CD4-positive, CD25-positive, alpha-beta regulatory T cell (primary cell): ENCODE data around the gene ALK. TPM values are rescaled to one million over a fixed set of nuclear protein-coding genes. Genes with fewer than 3 reads are reported as not detected.

ENCODE experiments used
- ATAC-seq, 2 donors: fragments of 150-1000 bp; cut with Tn5 transposase; one replicate each; pipeline ENCODE4 v1.10.0; 2021; ENCODE audit warnings: low read depth in 2 of 2, moderate number of reproducible peaks in 2 of 2, moderate library complexity in 1 of 2
- DNase-seq, 3 donors: peaks; one replicate each; pipeline versions ENCODE4 v3.0.0 to v3.0.0-alpha.2; 2012 to 2022; ENCODE audit warnings: mixed read lengths in 1 of 3
- H3K27ac ChIP-seq: one replicate; pipeline ENCODE4 v1.7.0; 2013; ENCODE audit warnings: mild to moderate bottlenecking, low read length; ENCODE audit not compliant: insufficient read depth, poor library complexity, severe bottlenecking
- H3K27me3 ChIP-seq: one replicate; pipeline ENCODE4 v1.7.0; 2013; ENCODE audit warnings: low read length; ENCODE audit not compliant: control insufficient read depth, insufficient read depth
- H3K36me3 ChIP-seq: one replicate; pipeline ENCODE4 v1.7.0; 2013; ENCODE audit warnings: mild to moderate bottlenecking, low read length, moderate library complexity; ENCODE audit not compliant: control insufficient read depth, insufficient read depth
- H3K4me1 ChIP-seq: 2 replicates; pipeline ENCODE4 v1.7.0; 2013; ENCODE audit warnings: mild to moderate bottlenecking, low read length; ENCODE audit not compliant: insufficient read depth, control insufficient read depth, poor library complexity, severe bottlenecking
- H3K4me3 ChIP-seq: one replicate; pipeline ENCODE4 v1.7.0; 2013; ENCODE audit warnings: low read depth, mild to moderate bottlenecking, low read length, moderate library complexity
- H3K9me3 ChIP-seq, 2 experiments: 1 replicate in 1 of 2; 2 replicates in 1 of 2; pipeline ENCODE4 v1.7.0; 2013; ENCODE audit warnings: low read length in 2 of 2, mild to moderate bottlenecking in 1 of 2, moderate library complexity in 1 of 2; ENCODE audit not compliant: control insufficient read depth in 2 of 2
- H3K27ac Mint-ChIP-seq, 3 donors: one replicate each; pipeline ENCODE4 v1.8.0; 2020 to 2022; ENCODE audit warnings: mild to moderate bottlenecking in 3 of 3, mixed read lengths in 3 of 3, moderate library complexity in 2 of 3
- H3K27me3 Mint-ChIP-seq: one replicate; pipeline ENCODE4 v1.8.0; 2022; ENCODE audit warnings: mild to moderate bottlenecking, mixed read lengths
- H3K36me3 Mint-ChIP-seq: one replicate; pipeline ENCODE4 v1.8.0; 2020; ENCODE audit warnings: mixed read lengths
- H3K4me1 Mint-ChIP-seq, 4 donors: one replicate each; pipeline ENCODE4 v1.8.0; 2020 to 2022; ENCODE audit warnings: mixed read lengths in 4 of 4, mild to moderate bottlenecking in 1 of 4
- H3K4me3 Mint-ChIP-seq, 4 donors: one replicate each; pipeline ENCODE4 v1.8.0; 2020 to 2022; ENCODE audit warnings: mild to moderate bottlenecking in 4 of 4, mixed read lengths in 4 of 4, moderate library complexity in 3 of 4
- H3K9me3 Mint-ChIP-seq, 7 donors: one replicate each; pipeline ENCODE4 v1.8.0; 2020 to 2022; ENCODE audit warnings: mixed read lengths in 7 of 7, mild to moderate bottlenecking in 3 of 7, moderate library complexity in 2 of 7
- polyA plus RNA-seq, 4 donors: library from polyadenylated mRNA; unstranded; fragments of 300-500 nt; fragmentation: Illumina TruSeq; gene quantifications; one replicate each; pipeline ENCODE4 v1.2.3, GENCODE V29; 2021
- total RNA-seq: library from RNA; stranded (reverse); gene quantifications from one replicate; pipeline ENCODE4 v1.2.3, GENCODE V29; 2022

The ALK gene
- total and polyA plus RNA-seq, 5 donors from 2014 or later: not detected

DNA sequence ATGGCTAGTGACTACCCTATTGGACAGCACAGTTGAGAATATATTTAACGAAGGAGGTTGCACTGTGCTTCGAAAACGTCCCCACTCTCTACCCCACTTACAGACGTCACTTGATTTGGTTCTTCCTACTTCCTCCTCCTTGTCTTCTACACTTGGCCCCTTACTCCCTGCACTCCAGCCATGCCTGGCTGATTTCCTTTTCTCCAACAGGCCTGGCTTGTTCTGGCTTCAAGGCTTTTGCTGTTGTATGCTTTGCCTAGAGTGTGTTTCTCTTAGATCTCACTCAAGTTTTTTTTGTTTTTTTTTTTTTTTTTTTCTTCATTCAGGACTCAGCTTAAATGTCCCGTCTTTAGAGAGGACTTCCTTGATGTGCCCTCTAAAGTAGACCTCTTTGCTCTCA, 469.4 kb downstream of the ALK start:
- ATAC-seq (no peak), DNase-seq (no peak)
- peaks cover 3% of the 10 kb centered on the region for H3K27me3 ChIP-seq
- no peaks in the 10 kb centered on the region for H3K4me1 Mint-ChIP-seq
- no peaks in the 10 kb centered on the region for H3K36me3 Mint-ChIP-seq
- H3K4me1 ChIP-seq: no peaks in the 10 kb centered on the region
- H3K9me3 Mint-ChIP-seq: peaks cover 0 to 1% (median 0%) of the 10 kb centered on the region in 7 donors
- H3K27me3 Mint-ChIP-seq: peaks cover 4% of the 10 kb centered on the region
- no peak overlapping the region for H3K27ac ChIP-seq
- H3K4me3 ChIP-seq: no peak overlapping the region
- H3K27ac Mint-ChIP-seq: no peak overlapping the region
- no peak overlapping the region for H3K4me3 Mint-ChIP-seq
- H3K36me3 ChIP-seq: no peaks in the 10 kb centered on the region
- H3K9me3 ChIP-seq: no peaks in the 10 kb centered on the region

DNA sequence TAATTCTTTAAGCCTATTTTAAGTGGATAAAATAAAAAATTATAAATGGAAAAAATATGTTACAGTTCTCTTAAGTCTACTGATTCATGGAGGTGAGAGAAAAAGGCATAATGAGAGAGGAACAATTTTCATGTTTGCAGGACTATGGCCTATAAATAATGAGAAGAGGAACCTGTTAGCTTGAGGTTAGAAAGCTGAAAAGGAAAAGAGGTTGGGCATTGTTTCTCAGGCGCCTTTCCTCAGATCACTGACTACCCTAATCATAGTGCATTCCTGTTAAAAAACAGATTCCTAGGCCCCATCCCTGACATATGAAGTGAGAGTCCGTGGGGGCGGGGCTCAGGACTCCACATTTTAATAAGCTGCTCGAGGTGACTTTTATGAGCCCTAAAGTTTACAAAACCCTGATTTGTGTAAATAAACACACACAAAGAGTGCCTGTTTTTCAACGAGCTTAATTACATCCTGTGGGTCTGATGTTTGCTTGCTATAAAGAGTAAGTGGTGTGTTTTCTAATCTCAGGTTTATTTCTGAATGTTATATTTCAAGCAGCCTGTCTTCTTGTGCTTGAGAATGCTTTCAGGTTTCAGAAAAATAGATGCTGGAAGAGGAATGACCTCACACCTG, 470.7 kb downstream of the ALK start:
- Histone ChIP-seq H3K4me3 (no peak overlapping the region), H3K9me3 (no peaks in the 10 kb centered on the region), H3K4me1 (no peaks in the 10 kb centered on the region), H3K27me3 (peaks cover 3% of the 10 kb centered on the region), H3K36me3 (no peaks in the 10 kb centered on the region), H3K27ac (no peak overlapping the region)
- no peak overlapping the region for H3K27ac Mint-ChIP-seq
- no peak overlapping the region for H3K4me3 Mint-ChIP-seq
- H3K9me3 Mint-ChIP-seq: peaks cover 0 to 1% (median 0%) of the 10 kb centered on the region in 7 donors
- ATAC-seq (no peak), DNase-seq (no peak)
- H3K4me1 Mint-ChIP-seq: no peaks in the 10 kb centered on the region
- no peaks in the 10 kb centered on the region for H3K36me3 Mint-ChIP-seq
- peaks cover 4% of the 10 kb centered on the region for H3K27me3 Mint-ChIP-seq

DNA sequence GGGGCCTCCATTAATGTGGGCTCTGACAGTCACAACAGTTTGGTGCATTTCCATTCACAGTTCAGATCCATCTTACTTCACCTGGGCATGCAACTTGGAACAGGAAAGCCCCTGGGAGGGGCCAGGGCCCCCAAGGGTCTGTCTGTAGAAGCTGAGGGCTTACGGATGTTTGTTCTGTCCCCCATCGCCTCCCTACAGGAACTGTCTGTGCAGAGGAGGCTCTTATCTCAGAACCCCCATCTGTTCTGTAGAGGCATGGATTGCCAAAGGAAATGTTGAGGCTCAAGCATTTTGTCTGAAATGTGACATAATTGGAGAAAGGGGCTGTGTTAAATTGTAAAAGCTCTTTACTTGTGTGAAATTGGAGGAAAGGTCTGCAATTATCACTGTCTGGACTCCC, 471.9 kb downstream of the ALK start:
- Mint-ChIP-seq H3K27ac (no peak overlapping the region), H3K27me3 (no peaks in the 10 kb centered on the region), H3K4me3 (no peak overlapping the region), H3K36me3 (no peaks in the 10 kb centered on the region), H3K9me3 (no peaks in the 10 kb centered on the region), H3K4me1 (no peaks in the 10 kb centered on the region)
- DNase-seq: no peak
- Histone ChIP-seq H3K4me3 (no peak overlapping the region), H3K9me3 (no peaks in the 10 kb centered on the region), H3K4me1 (no peaks in the 10 kb centered on the region), H3K27ac (no peak overlapping the region), H3K27me3 (peaks cover 3% of the 10 kb centered on the region), H3K36me3 (no peaks in the 10 kb centered on the region)
- no peak for ATAC-seq

DNA sequence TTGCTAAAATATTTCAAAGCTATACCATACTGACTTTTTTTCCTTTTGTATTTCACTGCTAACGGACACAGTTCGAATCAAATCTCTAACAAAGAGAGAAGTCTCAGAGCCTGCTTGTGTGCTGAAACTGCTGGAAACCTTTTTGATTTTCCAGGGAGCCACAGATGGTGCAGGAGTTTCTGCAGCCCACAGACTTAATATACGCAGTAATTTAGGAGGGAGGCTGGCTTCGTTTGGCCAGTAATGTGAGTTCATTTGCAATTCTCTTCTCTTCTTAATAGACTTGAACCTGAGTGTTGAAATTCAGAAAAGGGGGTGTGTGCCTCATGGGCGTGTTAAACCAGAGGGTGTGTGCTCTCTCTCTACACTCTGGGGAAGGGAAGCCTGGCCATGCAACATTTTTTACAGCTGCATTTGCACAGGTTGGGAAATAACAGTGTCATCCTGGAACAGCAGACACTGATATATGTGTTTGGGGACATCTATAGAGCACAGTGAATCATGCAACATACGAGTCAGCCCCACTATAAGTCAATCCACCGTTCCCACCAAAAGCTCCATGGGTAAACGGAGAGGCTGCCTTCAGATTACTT, 473.2 kb downstream of the ALK start:
- no peak overlapping the region for H3K4me3 Mint-ChIP-seq
- H3K9me3 ChIP-seq: no peaks in the 10 kb centered on the region
- no peaks in the 10 kb centered on the region for H3K4me1 ChIP-seq
- no peak overlapping the region for H3K4me3 ChIP-seq
- H3K36me3 Mint-ChIP-seq: no peaks in the 10 kb centered on the region
- H3K9me3 Mint-ChIP-seq: no peaks in the 10 kb centered on the region
- H3K27me3 ChIP-seq: no peaks in the 10 kb centered on the region
- H3K27ac Mint-ChIP-seq: no peak overlapping the region
- no peaks in the 10 kb centered on the region for H3K36me3 ChIP-seq
- no peak for ATAC-seq
- H3K27me3 Mint-ChIP-seq: no peaks in the 10 kb centered on the region
- no peak for DNase-seq
- no peaks in the 10 kb centered on the region for H3K4me1 Mint-ChIP-seq
- no peak overlapping the region for H3K27ac ChIP-seq

DNA sequence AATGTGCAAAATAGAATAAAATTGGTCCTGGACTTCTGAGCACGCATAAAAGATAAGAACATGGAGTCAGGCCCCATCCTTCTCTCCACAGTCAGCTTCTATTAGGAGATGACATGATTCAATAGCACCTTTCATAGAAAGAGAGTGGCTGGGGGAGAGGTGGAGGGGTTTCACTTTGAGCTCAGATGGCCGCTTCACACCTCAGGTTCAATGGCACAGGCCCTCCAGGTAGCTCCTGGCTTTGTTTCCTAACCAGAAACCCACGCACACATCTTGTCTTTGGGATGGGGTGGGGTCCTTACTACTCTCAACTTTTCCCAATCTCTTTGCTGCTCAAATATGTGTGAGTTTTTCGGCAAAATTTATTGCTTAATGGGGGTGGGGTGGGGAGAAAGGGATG, 473.9 kb downstream of the ALK start:
- Mint-ChIP-seq H3K27me3 (no peaks in the 10 kb centered on the region), H3K4me3 (no peak overlapping the region), H3K36me3 (no peaks in the 10 kb centered on the region), H3K4me1 (no peaks in the 10 kb centered on the region), H3K9me3 (no peaks in the 10 kb centered on the region), H3K27ac (no peak overlapping the region)
- H3K9me3 ChIP-seq: no peaks in the 10 kb centered on the region
- no peak for DNase-seq
- no peak overlapping the region for H3K27ac ChIP-seq
- ATAC-seq: no peak
- H3K4me1 ChIP-seq: no peaks in the 10 kb centered on the region
- no peaks in the 10 kb centered on the region for H3K36me3 ChIP-seq
- H3K27me3 ChIP-seq: no peaks in the 10 kb centered on the region
- no peak overlapping the region for H3K4me3 ChIP-seq

DNA sequence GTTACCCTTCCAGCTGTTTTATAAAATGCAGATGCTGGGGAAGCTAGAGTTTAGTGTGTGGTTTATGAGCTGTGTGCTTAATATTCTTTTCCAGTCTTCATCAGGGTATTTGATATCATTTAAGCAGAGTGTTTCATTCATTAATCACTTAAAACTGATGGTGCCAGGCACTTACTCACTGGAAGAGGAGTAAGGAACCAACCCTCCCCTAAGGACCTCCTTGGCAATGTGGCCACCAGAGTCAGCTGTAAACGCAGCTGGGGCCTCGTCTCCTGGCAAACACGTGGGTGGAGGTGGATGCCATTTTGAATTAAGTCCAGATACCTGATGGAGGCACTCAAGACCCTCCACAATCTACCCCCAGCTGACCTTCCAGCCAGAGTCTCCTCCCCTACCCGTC, 474.5 kb downstream of the ALK start:
- H3K27ac Mint-ChIP-seq: no peak overlapping the region
- H3K27me3 ChIP-seq: no peaks in the 10 kb centered on the region
- no peak for ATAC-seq

DNA sequence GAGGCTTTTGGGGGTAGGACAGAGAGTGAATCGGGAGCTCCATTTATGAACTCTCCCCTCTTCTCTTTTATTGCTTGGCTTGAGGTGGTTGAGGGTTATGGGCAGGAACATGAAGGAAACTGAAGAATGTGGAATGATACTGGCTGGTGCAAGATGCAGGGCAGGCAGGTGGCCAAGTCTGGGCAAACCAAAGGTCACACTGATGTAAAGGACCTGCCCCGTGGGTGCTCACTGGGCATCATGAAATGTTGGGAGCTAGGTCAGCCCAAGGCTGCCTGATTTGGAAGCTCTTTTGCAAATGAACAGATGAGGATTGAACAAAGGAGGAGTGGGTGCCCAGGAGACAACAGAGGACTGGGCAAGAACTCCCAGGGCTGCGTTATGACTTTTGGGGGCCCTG, 477.2 kb downstream of the ALK start:
- Histone ChIP-seq H3K4me1 (no peaks in the 10 kb centered on the region), H3K9me3 (no peaks in the 10 kb centered on the region), H3K36me3 (no peaks in the 10 kb centered on the region), H3K27me3 (no peaks in the 10 kb centered on the region), H3K4me3 (no peak overlapping the region), H3K27ac (no peak overlapping the region)
- no peak for ATAC-seq
- H3K36me3 Mint-ChIP-seq: no peaks in the 10 kb centered on the region
- H3K4me1 Mint-ChIP-seq: no peaks in the 10 kb centered on the region
- H3K27me3 Mint-ChIP-seq: no peaks in the 10 kb centered on the region
- H3K4me3 Mint-ChIP-seq: no peak overlapping the region
- H3K27ac Mint-ChIP-seq: no peak overlapping the region
- peaks cover 0 to 2% (median 0%) of the 10 kb centered on the region in 7 donors for H3K9me3 Mint-ChIP-seq
- no peak for DNase-seq

More for the DNA sequence above, 474.5 kb downstream of the ALK start:
- Histone ChIP-seq H3K27ac (no peak overlapping the region), H3K9me3 (no peaks in the 10 kb centered on the region), H3K4me3 (no peak overlapping the region), H3K4me1 (no peaks in the 10 kb centered on the region), H3K36me3 (no peaks in the 10 kb centered on the region)
- H3K36me3 Mint-ChIP-seq: no peaks in the 10 kb centered on the region
- no peaks in the 10 kb centered on the region for H3K27me3 Mint-ChIP-seq
- DNase-seq: no peak
- H3K4me3 Mint-ChIP-seq: no peak overlapping the region
- H3K9me3 Mint-ChIP-seq: no peaks in the 10 kb centered on the region
- H3K4me1 Mint-ChIP-seq: no peaks in the 10 kb centered on the region

DNA sequence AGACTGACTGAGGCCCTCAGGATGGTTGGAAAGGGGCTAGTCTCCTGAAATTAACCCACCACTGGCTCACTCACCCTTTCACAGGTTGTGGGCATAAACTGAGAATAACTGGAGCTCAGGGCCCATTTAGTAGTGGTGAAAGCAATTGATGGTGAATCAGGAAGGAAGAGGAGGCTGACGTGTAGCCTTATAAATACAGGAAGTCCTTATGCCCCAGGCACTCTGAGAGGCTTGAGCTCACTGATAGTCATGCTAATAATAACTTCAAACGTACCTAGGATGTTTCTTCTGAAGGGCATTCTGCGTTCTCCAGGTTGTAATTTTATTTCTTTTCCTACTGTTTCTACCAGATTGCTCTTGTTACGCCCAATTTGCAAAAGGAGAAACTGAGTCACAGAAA, 477.8 kb downstream of the ALK start:
- H3K4me3 Mint-ChIP-seq: no peak overlapping the region
- Histone ChIP-seq H3K27ac (no peak overlapping the region), H3K27me3 (no peaks in the 10 kb centered on the region), H3K36me3 (no peaks in the 10 kb centered on the region), H3K9me3 (no peaks in the 10 kb centered on the region), H3K4me3 (no peak overlapping the region), H3K4me1 (no peaks in the 10 kb centered on the region)
- H3K27ac Mint-ChIP-seq: no peak overlapping the region
- no peak for ATAC-seq
- H3K36me3 Mint-ChIP-seq: no peaks in the 10 kb centered on the region
- no peaks in the 10 kb centered on the region for H3K27me3 Mint-ChIP-seq
- DNase-seq: no peak
- H3K9me3 Mint-ChIP-seq: peaks cover 0 to 2% (median 0%) of the 10 kb centered on the region in 7 donors
- no peaks in the 10 kb centered on the region for H3K4me1 Mint-ChIP-seq
